ENCODE data around the gene GLTP.

The GLTP gene

GRCh38 chr12:109840305-109841074, 39.9 kb downstream of the GLTP start:
- no peak for DNase-seq

GRCh38 chr12:109839444-109839843, 40.9 kb downstream of the GLTP start:
- no peak for DNase-seq

- no peak for DNase-seq
These were observed 43.4 kb downstream of the GLTP start for GRCh38 chr12:109836916-109837315.

- no peak for DNase-seq
These were observed 44.5 kb downstream of the GLTP start for GRCh38 chr12:109835827-109836226.

GRCh38 chr12:109833307-109834189, 46.8 kb downstream of the GLTP start, which contains the start of gene TRPV4:
TSS of gene TRPV4 (minus strand) at chr12:109833398. CDS start at chr12:109814796, 18,602 bp downstream.
- no peak for DNase-seq

GRCh38 chr12:109832541-109833306, 47.6 kb downstream of the GLTP start:
- no peak for DNase-seq

GRCh38 chr12:109831929-109832328, 48.4 kb downstream of the GLTP start:
- no peak for DNase-seq

- no peak for DNase-seq
These were observed 49.0 kb downstream of the GLTP start for GRCh38 chr12:109831365-109831764.

GRCh38 chr12:109830718-109831117, 49.6 kb downstream of the GLTP start:
- no peak for DNase-seq

- no peak for DNase-seq
These were observed 50.1 kb downstream of the GLTP start for GRCh38 chr12:109830267-109830666.

- DNase-seq: no peak
These were observed 50.7 kb downstream of the GLTP start for GRCh38 chr12:109829667-109830066.

GRCh38 chr12:109828754-109829511, 51.4 kb downstream of the GLTP start:
- no peak for DNase-seq

GRCh38 chr12:109827566-109828550, 52.5 kb downstream of the GLTP start:
- DNase-seq: no peak

- no peak for DNase-seq
These were observed 53.3 kb downstream of the GLTP start for GRCh38 chr12:109827080-109827479.

- no peak for DNase-seq
These were observed 55.6 kb downstream of the GLTP start for GRCh38 chr12:109824731-109825130.

- no peak for DNase-seq
These were observed 57.4 kb downstream of the GLTP start for GRCh38 chr12:109822951-109823411.

- DNase-seq: no peak
These were observed 57.9 kb downstream of the GLTP start for GRCh38 chr12:109822416-109822815.

- DNase-seq: no peak
These were observed 58.4 kb downstream of the GLTP start for GRCh38 chr12:109821968-109822367.

- DNase-seq: no peak
These were observed 59.4 kb downstream of the GLTP start for GRCh38 chr12:109820816-109821381.

- DNase-seq: no peak
These were observed 61.3 kb downstream of the GLTP start for GRCh38 chr12:109818905-109819500.
